Neural cell (in vitro differentiated cells): ENCODE results near the gene PANK4.

Source experiments
- CTCF ChIP-seq: fragments of 450-650 bp; IDR thresholded peaks from 2 replicates; pipeline ENCODE4 v1.5.1; 2014; ENCODE audit warnings: antibody characterized with exemption, mild to moderate bottlenecking, moderate library complexity; ENCODE audit not compliant: poor library complexity, severe bottlenecking
- EP300 ChIP-seq: fragments of 450-650 bp; conservative IDR thresholded peaks from 2 replicates; pipeline ENCODE4 v1.6.1; 2014; ENCODE audit warnings: antibody characterized with exemption, mild to moderate bottlenecking, moderate library complexity; ENCODE audit not compliant: poor library complexity, severe bottlenecking
- EZH2 ChIP-seq: fragments of 200-600, 300-800 bp; shearing (Covaris generic), sonication (generic); IDR thresholded peaks from 2 replicates; pipeline ENCODE4 v1.6.1; 2014; ENCODE audit warnings: antibody characterized with exemption, low read length, borderline replicate concordance, mild to moderate bottlenecking; ENCODE audit not compliant: insufficient read depth, poor library complexity, severe bottlenecking
- MXI1 ChIP-seq: fragments of 450-650 bp; conservative IDR thresholded peaks from 2 replicates; pipeline ENCODE4 v1.6.1; 2014; ENCODE audit warnings: antibody characterized with exemption, mild to moderate bottlenecking; ENCODE audit not compliant: poor library complexity, severe bottlenecking
- POLR2AphosphoS5 ChIP-seq: IDR thresholded peaks from 2 replicates; pipeline ENCODE4 v1.6.1; 2012
- REST ChIP-seq: IDR thresholded peaks from 2 replicates; pipeline ENCODE4 v1.6.1; 2012; ENCODE audit warnings: borderline replicate concordance
- SMC3 ChIP-seq: fragments of 450-650 bp; conservative IDR thresholded peaks from 2 replicates; pipeline ENCODE4 v1.6.1; 2014; ENCODE audit warnings: antibody characterized with exemption, mild to moderate bottlenecking, moderate library complexity; ENCODE audit not compliant: poor library complexity

GRCh38 chr1:2561898-2562895 lies 35.8 kb upstream of the PANK4 start:
- TF ChIP-seq CTCF: no peak
- TF ChIP-seq SMC3: no peak
- TF ChIP-seq POLR2AphosphoS5: no peak
- TF ChIP-seq EP300: no peak
- no peak for TF ChIP-seq EZH2
- TF ChIP-seq MXI1: no peak
- TF ChIP-seq REST: no peak
